IgD-negative memory B cell (primary cell): ENCODE data around the gene AOC3. TPM values are rescaled to one million over a fixed set of nuclear protein-coding genes. Genes with fewer than 3 reads are reported as not detected.
"Not testable (repeated sequence)": the region's sequence is repeated elsewhere in the genome, so short reads cannot be mapped to it uniquely, and the experiment has no call there.

Experiments
- H3K27ac Mint-ChIP-seq, 3 donors: one replicate each; pipeline ENCODE4 v1.8.0; 2020 to 2022; ENCODE audit warnings: mild to moderate bottlenecking in 3 of 3, mixed read lengths in 3 of 3, moderate library complexity in 1 of 3
- H3K27me3 Mint-ChIP-seq: one replicate; pipeline ENCODE4 v1.8.0; 2021; ENCODE audit warnings: mixed read lengths
- H3K36me3 Mint-ChIP-seq: one replicate; pipeline ENCODE4 v1.8.0; 2020; ENCODE audit warnings: mild to moderate bottlenecking, mixed read lengths
- H3K4me1 Mint-ChIP-seq, 3 donors: one replicate each; pipeline ENCODE4 v1.8.0; 2020 to 2022; ENCODE audit warnings: mixed read lengths in 3 of 3, mild to moderate bottlenecking in 1 of 3
- H3K4me3 Mint-ChIP-seq, 4 donors: one replicate each; pipeline ENCODE4 v1.8.0; 2020 to 2022; ENCODE audit warnings: mild to moderate bottlenecking in 4 of 4, mixed read lengths in 4 of 4, moderate library complexity in 3 of 4
- H3K9me3 Mint-ChIP-seq, 3 donors: one replicate each; pipeline ENCODE4 v1.8.0; 2020 to 2021; ENCODE audit warnings: mixed read lengths in 3 of 3, mild to moderate bottlenecking in 1 of 3
- polyA plus RNA-seq: library from polyadenylated mRNA; unstranded; fragments of 300-500 nt; fragmentation: Illumina TruSeq; gene quantifications from one replicate; pipeline ENCODE4 v1.2.3, GENCODE V29; 2021

The AOC3 gene
- polyA plus RNA-seq, 1 donor from 2014 or later: not detected

DNA sequence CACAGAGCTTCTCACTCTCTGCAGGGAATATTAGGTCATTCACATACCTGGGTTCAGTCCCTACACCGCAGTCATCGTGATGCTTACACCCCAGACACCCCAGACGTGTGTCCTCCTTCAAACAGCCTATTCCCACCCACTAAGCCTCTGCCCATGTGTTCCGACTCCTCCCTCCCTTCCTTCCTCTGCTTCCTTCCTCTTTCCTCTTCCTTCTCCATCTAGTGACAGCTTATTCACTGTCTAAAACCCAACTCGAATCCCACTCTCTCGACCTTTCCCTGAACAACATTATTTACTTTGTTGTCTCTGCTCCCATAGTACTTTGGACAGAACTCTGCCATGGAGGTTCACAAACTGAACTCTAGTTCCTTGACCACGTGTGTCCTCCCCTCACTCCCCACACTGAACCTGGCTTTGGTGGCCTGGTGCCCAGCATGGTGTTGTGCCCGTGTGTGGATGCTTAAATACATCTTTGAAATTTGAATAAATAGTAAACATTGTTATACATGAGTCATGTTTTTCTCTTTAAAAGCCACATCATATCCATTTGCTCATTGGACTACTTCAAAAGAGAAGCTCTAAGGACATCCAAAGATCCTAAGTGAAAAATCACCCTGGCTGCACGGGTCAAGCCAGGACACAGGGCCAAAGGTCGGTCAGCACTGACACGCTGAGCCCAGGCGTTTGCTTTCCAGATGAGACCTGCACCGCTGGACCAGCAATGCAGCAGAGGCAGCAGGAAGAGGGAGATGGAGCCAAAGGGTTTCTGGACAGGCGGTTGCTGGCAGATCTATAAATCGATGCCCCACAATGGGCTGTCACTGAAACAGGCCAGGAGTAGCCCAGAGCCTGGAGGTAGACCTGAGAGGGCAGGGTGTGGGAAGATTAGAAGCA, 35.5 kb downstream of the AOC3 start:
- peaks cover 0 to 5% (median 0%) of the 10 kb centered on the region in 3 donors for H3K4me1 Mint-ChIP-seq
- no peak overlapping the region for H3K27ac Mint-ChIP-seq
- H3K36me3 Mint-ChIP-seq: no peaks in the 10 kb centered on the region
- peaks cover 3% of the 10 kb centered on the region for H3K27me3 Mint-ChIP-seq
- no peaks in the 10 kb centered on the region for H3K9me3 Mint-ChIP-seq
- H3K4me3 Mint-ChIP-seq: peak overlapping the region in 1 of 4 donors; percentile 13

DNA sequence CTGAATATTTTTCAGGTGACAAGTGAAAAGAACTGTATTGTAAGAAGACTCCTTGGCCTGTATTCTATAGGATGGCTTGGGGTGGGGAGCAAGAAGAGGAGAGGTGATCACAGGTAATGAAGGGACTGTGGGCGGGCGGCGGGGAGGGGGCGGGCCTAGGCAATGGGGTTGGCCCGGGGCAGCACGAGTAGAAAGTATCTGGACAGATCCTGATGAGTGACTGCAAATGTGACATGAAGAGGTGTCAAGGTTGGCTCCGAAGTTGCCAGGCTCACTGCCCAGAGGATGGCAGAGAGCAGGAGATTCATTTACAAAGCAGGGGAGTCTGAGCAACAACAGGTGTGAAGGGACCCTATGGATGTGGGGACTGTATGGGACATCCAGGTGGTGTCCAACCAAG, 38.8 kb downstream of the AOC3 start:
- H3K36me3 Mint-ChIP-seq: no peaks in the 10 kb centered on the region
- H3K9me3 Mint-ChIP-seq: no peaks in the 10 kb centered on the region
- no peak overlapping the region for H3K4me3 Mint-ChIP-seq
- H3K27me3 Mint-ChIP-seq: peaks cover 11% of the 10 kb centered on the region
- H3K4me1 Mint-ChIP-seq: peaks cover 0 to 5% (median 0%) of the 10 kb centered on the region in 3 donors
- no peak overlapping the region for H3K27ac Mint-ChIP-seq

DNA sequence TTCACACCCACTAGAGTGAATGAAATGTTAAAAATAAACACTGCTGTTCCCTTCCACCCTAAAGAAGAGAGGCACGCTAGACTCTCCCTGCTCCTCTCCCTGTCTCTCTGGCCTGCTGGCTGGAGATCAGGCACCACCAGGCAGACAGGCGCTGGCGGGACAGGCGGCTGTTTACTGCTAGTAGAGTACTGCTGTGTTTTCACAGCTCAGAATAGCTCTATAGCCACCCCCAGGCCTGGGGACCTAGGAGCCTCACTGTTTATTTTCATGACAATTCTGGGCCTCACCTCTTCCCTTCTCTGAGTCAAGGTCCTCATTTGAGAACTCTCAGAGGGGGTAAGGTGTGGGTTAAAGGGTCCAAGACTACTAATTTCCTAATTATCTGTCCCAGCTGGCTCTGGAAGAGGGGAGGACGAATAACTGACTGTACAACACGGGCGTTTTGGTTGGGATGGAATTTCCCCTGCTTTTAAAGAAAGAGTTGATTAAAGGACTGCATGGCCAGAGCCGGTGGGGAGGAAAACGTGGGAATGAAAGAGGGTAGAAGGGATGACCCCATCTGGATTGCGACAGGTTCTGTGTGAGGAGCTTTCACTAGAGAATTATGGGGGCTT, 40.6 kb downstream of the AOC3 start:
- Mint-ChIP-seq H3K27ac (no peak overlapping the region), H3K9me3 (no peaks in the 10 kb centered on the region), H3K4me3 (no peak overlapping the region), H3K27me3 (peaks cover 11% of the 10 kb centered on the region), H3K4me1 (no peaks in the 10 kb centered on the region), H3K36me3 (no peaks in the 10 kb centered on the region)

DNA sequence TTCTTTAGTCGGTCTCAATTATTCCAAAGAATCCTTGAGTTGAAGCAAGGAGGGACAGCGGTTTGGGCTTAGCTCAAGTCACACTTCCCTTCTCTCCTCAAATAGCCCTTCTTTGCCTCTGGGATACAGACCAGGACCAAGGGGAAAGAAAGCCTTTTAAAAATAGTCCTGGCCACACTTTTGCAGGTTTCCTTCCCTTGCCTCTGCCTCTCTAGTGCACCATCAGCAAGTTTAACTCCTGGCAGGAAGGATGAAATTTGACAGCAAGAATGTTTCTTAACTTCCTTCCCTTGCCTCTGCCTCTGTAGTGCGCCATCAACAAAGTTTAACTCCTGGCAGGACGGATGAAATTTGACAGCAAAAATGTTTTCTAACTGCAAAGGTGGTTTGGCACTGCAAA, 42.4 kb downstream of the AOC3 start:
- Mint-ChIP-seq H3K9me3 (no peaks in the 10 kb centered on the region), H3K27me3 (peaks cover 11% of the 10 kb centered on the region), H3K36me3 (no peaks in the 10 kb centered on the region), H3K4me3 (no peak overlapping the region), H3K27ac (no peak overlapping the region), H3K4me1 (no peaks in the 10 kb centered on the region)

DNA sequence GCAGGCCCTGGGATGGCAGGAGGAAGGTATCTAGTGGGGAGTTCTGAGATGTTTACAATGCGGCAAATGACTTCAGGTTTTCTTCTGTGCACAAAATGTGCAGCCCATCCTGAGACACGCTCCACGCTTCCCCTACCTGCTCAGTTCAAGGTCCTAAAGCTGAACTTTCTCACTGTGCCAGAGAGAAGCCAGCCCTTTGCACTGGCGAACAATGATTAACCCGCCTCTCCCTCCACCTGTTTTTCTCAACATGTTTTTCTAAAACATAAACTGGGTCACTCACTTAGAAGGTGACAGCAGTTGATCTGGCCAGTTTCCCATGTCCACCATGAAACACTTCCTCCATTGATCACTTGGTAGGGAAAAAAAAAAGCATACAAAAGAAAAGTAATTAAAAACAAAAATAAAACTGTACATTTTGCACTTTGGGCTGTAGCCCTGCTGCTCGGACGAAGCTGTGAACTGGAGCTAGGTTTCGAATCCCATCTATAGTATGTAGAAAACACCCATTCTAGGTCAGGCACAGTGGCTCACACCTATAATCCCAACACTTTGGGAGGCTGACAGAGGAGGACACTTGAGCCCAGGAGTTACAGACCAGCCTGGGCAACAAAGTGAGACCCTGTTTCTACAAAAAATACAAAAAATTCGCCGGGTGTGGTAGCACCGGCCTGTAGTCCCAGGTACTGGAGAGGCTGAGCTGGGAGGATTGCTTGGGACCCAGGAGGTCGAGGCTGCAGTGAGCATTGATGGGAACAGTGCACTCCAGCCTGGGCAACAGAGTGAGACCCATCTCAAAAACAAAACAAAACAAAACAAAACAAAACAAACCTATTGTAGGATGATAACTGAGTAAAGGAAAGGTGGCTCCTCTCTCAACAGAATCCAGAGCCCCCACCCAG, 43.5 kb downstream of the AOC3 start:
- Mint-ChIP-seq H3K9me3 (no peaks in the 10 kb centered on the region), H3K36me3 (no peaks in the 10 kb centered on the region), H3K27me3 (peaks cover 11% of the 10 kb centered on the region), H3K4me1 (no peaks in the 10 kb centered on the region), H3K27ac (no peak overlapping the region), H3K4me3 (no peak overlapping the region)

DNA sequence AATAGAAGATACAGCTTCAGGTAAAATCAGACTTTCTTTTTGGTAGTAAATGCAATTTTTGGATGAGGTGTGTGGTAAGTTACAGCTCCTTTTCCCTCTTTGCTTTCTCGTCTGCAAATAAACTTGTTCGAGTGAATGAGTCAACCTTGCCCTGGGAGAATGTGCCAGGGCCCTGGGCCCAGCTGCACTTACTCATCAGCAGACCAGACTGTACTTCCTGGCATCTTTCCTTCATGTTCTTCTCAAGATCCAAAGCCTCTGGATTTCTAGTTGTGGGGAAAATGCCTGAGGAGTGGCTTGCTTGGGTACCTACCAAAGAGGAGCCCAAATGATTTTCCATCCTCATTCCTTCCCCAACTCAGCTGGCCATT, 44.2 kb downstream of the AOC3 start:
- H3K9me3 Mint-ChIP-seq: no peaks in the 10 kb centered on the region
- H3K27me3 Mint-ChIP-seq: peaks cover 11% of the 10 kb centered on the region
- H3K27ac Mint-ChIP-seq: no peak overlapping the region
- H3K4me1 Mint-ChIP-seq: no peaks in the 10 kb centered on the region
- no peak overlapping the region for H3K4me3 Mint-ChIP-seq
- no peaks in the 10 kb centered on the region for H3K36me3 Mint-ChIP-seq

DNA sequence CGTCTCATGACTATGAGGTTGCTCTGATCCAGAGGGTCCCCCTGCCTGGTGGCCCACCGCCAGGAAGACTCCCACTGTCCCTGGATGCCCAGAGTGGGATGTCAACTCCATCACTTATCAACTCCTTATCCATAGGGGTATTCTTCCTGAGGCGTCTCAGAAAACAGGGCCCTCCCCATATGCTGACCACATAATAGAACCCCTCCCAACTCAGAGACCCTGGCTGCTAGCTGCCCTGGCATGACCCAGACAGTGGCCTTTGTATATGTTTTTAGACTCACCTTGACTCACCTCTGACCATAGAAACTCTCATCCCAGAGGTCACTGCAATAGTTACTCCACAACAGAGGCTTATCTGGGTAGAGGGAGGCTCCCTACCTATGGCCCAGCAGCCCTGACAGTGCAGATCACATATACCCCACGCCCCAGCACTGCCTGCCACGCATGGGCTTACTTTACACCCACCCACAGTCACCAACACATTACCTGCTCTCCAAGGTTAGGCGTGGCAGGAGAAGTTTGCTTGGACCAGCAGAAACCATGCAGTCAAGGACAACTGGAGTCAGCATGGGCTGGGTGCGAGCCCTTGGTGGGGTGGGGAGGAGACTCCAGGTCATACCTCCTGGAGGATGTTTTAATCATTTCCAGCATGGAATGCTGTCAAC, 47.3 kb downstream of the AOC3 start:
- Mint-ChIP-seq H3K27ac (no peak overlapping the region), H3K27me3 (peaks cover 16% of the 10 kb centered on the region), H3K9me3 (no peaks in the 10 kb centered on the region), H3K4me1 (no peaks in the 10 kb centered on the region), H3K36me3 (no peaks in the 10 kb centered on the region), H3K4me3 (no peak overlapping the region)

DNA sequence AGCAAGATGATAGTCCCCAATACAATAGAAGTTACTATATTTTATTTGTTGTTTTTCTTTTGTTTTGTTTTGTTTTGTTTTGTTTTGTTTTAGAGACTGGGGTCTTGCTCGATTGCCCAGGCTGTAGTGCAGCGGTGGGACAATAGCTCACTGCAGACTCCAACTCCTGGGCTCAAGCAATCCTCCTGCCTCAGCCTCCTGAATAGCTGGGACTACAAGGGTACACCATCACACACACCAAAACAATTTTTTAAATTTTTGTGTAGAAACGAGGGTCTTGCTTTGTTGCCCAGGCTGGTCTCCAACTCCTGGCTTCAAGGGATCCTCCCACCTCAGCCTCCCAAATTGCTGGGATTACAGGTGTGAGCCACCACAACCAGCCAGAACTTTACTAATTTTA, 49.0 kb downstream of the AOC3 start:
- H3K36me3 Mint-ChIP-seq, H3K4me1 Mint-ChIP-seq, H3K27me3 Mint-ChIP-seq, H3K27ac Mint-ChIP-seq, H3K4me3 Mint-ChIP-seq, H3K9me3 Mint-ChIP-seq: not testable (repeated sequence)

DNA sequence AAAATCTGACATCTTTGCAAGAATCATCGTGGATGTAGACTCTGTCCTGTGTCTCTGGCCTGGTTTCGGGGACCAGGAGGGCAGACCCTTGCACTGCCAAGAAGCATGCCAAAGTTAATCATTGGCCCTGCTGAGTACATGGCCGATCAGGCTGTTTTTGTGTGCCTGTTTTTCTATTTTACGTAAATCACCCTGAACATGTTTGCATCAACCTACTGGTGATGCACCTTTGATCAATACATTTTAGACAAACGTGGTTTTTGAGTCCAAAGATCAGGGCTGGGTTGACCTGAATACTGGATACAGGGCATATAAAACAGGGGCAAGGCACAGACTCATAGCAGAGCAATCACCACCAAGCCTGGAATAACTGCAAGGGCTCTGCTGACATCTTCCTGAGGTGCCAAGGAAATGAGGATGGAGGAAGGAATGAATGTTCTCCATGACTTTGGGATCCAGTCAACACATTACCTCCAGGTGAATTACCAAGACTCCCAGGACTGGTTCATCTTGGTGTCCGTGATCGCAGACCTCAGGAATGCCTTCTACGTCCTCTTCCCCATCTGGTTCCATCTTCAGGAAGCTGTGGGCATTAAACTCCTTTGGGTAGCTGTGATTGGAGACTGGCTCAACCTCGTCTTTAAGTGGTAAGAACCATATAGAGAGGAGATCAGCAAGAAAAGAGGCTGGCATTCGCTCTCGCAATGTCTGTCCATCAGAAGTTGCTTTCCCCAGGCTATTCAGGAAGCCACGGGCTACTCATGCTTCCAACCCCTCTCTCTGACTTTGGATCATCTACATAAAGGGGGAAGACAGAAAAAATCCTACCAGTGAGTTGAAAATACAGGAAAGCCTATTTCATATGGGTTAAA, 49.7 kb downstream of the AOC3 start, which contains the start of gene G6PC1:
Gene G6PC1 (plus strand): TSS at position 340 of the 872 bp plus-strand sequence. CDS start 78 bp downstream, at position 418.
- Mint-ChIP-seq H3K36me3 (no peaks in the 10 kb centered on the region), H3K4me1 (no peaks in the 10 kb centered on the region), H3K27me3 (peaks cover 9% of the 10 kb centered on the region), H3K4me3 (no peak within 1 kb of the TSS), H3K27ac (peak within 1 kb of the TSS in 1 of 3 donors; percentile 23), H3K9me3 (no peaks in the 10 kb centered on the region)

DNA sequence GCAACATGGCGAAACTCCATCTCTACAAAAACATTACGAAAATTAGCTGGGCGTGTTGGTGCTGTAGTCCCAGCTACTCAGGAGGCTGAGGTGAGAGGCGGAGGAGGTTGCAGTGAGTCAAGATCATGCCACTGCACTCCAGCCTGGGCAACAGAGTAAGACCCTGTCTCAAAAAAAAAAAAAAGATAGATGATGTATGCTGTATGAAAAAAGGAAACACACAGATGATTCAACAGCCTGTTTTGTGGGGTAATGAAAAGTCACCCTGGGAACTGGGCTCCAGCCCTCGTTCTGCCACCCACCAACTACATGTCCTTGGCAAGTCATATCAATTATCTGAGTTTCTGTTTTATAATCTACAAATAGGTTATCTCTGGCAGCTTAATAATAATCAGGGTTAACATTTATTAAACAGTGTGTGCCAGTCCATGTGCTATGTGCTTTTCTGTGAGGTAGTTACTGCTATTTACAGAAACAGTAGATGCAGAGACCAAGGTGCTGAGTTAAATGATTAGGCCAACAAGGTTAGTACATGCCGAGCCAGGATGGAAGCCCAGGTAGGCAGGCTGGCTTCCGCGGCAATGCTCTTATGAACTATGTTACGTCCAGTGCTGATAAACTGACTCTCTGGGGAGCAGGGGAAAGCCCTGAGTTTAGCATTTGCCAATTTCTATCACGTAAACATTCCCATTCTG, 50.7 kb downstream of the AOC3 start:
- Mint-ChIP-seq H3K9me3 (no peaks in the 10 kb centered on the region), H3K36me3 (no peaks in the 10 kb centered on the region), H3K27ac (no peak overlapping the region), H3K4me1 (no peaks in the 10 kb centered on the region), H3K4me3 (no peak overlapping the region), H3K27me3 (peaks cover 9% of the 10 kb centered on the region)

DNA sequence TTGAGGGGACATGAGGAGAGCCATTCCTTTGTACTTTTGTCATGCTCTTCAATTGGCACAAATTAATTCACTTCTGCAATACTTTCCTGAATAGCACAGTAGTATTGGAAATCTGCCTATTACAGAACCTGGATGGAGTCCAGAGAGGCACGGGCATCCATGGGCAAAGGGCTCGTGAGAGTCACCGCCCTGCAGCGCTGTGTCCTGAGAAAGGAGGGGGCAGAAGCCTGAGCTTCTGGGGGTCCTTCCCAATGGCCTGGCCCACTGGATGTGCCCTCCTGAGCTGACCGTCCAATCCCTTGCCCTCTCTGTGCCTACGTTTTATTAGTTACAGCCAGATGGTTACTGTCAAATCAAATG, 53.1 kb downstream of the AOC3 start:
- Mint-ChIP-seq H3K27me3 (peaks cover 9% of the 10 kb centered on the region), H3K27ac (no peak overlapping the region), H3K4me1 (peaks cover 4 to 9% (median 4%) of the 10 kb centered on the region in 3 donors), H3K36me3 (no peaks in the 10 kb centered on the region), H3K9me3 (no peaks in the 10 kb centered on the region), H3K4me3 (no peak overlapping the region)

DNA sequence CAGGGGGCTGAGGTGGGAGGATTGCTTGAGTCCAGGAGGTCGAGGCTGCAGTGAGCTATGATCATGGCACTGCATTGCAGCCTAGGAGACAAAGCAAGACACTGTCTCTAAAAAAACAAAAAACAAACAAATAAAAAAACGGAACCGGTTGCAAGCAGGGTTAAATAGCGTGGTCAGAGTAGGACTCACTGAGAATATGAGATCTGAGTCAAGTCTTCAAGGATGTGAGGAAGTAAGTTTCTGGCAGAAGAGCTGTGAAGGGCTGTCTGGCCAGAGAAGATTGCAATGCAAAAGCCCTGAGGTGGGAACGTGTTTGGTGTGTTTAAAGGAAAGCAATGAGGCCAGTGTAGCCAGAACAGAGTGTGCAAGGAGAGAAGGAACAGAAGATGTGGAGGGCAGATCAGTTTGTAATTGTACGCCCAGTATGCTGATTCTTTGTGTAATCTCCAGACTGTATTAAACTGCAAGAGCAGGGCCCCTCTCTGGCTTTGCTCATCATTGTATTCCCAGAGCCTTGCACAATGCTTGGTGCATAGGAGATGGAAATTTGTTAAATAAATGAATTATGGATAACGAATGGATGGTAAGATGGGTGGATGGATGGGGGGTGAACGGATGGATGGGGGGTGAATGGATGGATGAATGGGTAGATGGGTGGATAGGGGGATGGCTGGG, 55.9 kb downstream of the AOC3 start:
- Mint-ChIP-seq H3K4me1 (peaks cover 4 to 12% (median 6%) of the 10 kb centered on the region in 3 donors), H3K36me3 (no peaks in the 10 kb centered on the region), H3K9me3 (no peaks in the 10 kb centered on the region), H3K27ac (no peak overlapping the region), H3K27me3 (peaks cover 1% of the 10 kb centered on the region), H3K4me3 (no peak overlapping the region)
